SJSA1 (cell line): ENCODE results near the gene LRMDA. TPM values are rescaled to one million over a fixed set of nuclear protein-coding genes. Genes with fewer than 3 reads are reported as not detected.
A peak's percentile ranks its signal among the peaks of the same experiment; 100 is the strongest.
"Not testable (repeated sequence)": the region's sequence is repeated elsewhere in the genome, so short reads cannot be mapped to it uniquely, and the experiment has no call there.

Source experiments
- DNase-seq, 2 experiments: peaks; one replicate each; pipeline ENCODE4 v3.0.0-alpha.2; 2015 to 2020; ENCODE audit warnings: low spot score in 2 of 2, low read depth in 1 of 2
- H3K27ac ChIP-seq: fragments of 250-450 bp; sonication (Bioruptor Pico); 2 replicates; pipeline ENCODE4 v1.5.1; 2020; ENCODE audit warnings: mild to moderate bottlenecking, moderate library complexity
- H3K27me3 ChIP-seq: fragments of 250-450 bp; sonication (Bioruptor Pico); replicated peaks from 2 replicates; pipeline ENCODE4 v1.5.1; 2020; ENCODE audit warnings: mild to moderate bottlenecking, moderate library complexity
- H3K36me3 ChIP-seq: fragments of 250-450 bp; sonication (Bioruptor Pico); 2 replicates; pipeline ENCODE4 v1.5.1; 2020; ENCODE audit warnings: mild to moderate bottlenecking
- H3K4me1 ChIP-seq: fragments of 250-450 bp; sonication (Bioruptor Pico); replicated peaks from 2 replicates; pipeline ENCODE4 v1.6.1; 2021; ENCODE audit warnings: mild to moderate bottlenecking
- H3K4me3 ChIP-seq: fragments of 250-450 bp; sonication (Bioruptor Pico); 2 replicates; pipeline ENCODE4 v1.5.1; 2020; ENCODE audit warnings: mild to moderate bottlenecking
- H3K9me3 ChIP-seq: fragments of 250-450 bp; sonication (Bioruptor Pico); replicated peaks from 2 replicates; pipeline ENCODE4 v1.5.1; 2020; ENCODE audit warnings: mild to moderate bottlenecking
- total RNA-seq: library from RNA; depleted of rRNA; stranded (reverse); fragments of >200 nt; shearing (Covaris generic); gene quantifications from 2 replicates; pipeline ENCODE4 v1.2.3, GENCODE V29; 2014

The LRMDA gene
- total RNA-seq, 1 experiment from 2014 or later: not detected

DNA sequence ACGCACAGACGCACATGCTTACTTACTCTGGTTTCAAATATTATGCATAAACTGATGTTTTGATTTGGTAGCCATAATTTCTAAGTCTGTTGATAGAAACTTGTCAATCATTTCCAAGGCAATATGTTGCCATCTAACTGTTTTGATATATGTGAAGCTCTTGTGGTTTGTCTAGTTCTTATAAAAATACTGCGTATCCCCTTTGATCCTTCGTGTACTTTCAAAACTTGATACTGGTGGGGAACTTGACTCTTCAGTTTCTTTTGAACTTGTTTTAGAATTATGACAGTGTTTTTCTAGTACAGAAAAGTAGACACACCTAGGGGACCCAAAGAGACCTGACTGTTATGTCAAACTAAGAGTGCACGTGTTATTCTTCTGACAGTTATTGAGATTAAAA, 708.0 kb downstream of the LRMDA start:
- H3K27me3 ChIP-seq: no peaks in the 10 kb centered on the region
- H3K36me3 ChIP-seq: no peaks in the 10 kb centered on the region
- H3K27ac ChIP-seq: no peak overlapping the region
- no peak overlapping the region for H3K4me3 ChIP-seq
- DNase-seq: no peak
- no peaks in the 10 kb centered on the region for H3K9me3 ChIP-seq
- H3K4me1 ChIP-seq: no peaks in the 10 kb centered on the region

DNA sequence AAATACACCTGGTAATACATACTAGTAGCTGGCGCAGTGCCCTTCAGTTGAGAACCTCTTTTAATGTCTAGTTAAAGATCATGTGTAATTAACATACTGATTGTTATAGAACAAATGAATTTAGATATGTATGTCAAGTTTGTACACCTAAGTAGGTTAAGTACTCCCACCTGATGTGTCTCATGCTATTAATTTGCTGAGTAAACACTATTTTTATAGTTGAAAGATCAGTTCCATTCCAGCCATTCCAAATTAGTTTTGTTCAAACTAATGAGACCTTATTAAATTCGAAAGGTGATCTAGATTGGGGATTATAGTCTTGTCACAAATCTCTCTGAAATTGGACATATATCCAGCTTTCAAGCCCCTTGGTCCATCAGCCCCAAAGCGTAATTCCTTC, 710.0 kb downstream of the LRMDA start:
- Histone ChIP-seq H3K36me3 (no peaks in the 10 kb centered on the region), H3K4me1 (no peaks in the 10 kb centered on the region), H3K4me3 (no peak overlapping the region), H3K9me3 (no peaks in the 10 kb centered on the region), H3K27ac (no peak overlapping the region), H3K27me3 (no peaks in the 10 kb centered on the region)
- DNase-seq: no peak

DNA sequence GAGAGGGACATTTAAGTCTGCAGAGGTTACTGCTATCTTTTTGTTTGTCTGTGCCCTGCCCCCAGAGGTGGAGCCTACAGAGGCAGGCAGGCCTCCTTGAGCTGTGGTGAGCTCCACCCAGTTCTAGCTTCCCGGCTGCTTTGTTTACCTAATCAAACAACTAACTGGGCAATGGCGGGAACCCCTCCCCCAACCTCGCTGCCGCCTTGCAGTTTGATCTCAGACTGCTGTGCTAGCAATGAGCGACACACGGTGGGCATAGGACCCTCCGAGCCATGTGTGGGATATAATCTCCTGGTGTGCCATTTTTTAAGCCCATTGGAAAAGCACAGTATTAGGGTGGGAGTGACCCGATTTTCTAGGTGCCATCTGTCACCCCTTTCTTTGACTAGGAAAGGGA, 716.8 kb downstream of the LRMDA start:
- H3K4me1 ChIP-seq, DNase-seq, H3K27me3 ChIP-seq, H3K9me3 ChIP-seq, H3K4me3 ChIP-seq, H3K36me3 ChIP-seq, H3K27ac ChIP-seq: not testable (repeated sequence)

DNA sequence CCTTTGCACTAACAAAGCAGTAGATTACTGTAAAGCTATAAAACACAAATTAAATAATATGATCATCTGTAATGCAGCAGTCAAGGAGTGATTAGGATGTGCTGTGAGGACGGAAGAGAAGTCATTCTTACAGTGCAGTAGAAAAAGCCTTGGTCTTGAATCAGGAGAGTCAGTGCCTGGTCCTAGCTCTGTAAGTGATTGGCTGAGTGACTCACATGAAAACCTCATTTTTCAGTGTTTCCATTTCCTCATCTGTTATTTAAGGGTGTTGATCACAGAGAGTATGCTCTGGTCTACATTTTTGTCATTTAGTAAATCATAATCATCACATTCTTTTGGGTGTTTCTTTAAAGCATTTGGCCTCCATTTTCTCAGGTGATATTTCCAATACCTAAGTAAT, 717.8 kb downstream of the LRMDA start:
- Histone ChIP-seq H3K27me3 (no peaks in the 10 kb centered on the region), H3K4me3 (no peak overlapping the region), H3K27ac (no peak overlapping the region), H3K36me3 (no peaks in the 10 kb centered on the region), H3K9me3 (no peaks in the 10 kb centered on the region), H3K4me1 (no peaks in the 10 kb centered on the region)
- DNase-seq: no peak

DNA sequence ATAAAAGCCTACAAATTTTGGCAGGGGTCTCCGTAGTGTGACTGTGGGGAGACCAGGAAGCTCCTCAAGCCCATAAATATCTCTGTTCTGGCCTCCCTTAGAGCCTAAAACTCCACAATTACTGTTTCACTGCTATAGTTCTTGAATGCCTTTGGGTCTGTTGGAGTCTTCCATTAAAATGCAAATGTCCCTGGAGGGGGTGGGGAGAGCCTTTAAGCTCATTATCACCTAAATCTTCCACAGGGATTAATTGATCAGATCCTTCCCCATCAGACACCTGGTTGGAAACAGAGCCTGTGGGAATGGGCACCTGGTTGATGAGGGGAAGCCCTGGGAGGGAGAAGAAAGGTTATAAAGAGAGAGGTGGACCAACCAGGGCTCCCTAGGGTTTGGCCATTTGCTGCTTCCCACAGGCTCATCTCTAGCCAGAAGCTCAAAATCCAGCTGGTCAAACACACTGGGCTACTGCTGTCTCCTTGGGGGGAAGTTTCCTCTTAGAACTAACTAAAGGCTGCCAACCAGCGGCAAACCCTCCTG, 718.2 kb downstream of the LRMDA start:
- no peak overlapping the region for H3K4me3 ChIP-seq
- no peaks in the 10 kb centered on the region for H3K36me3 ChIP-seq
- H3K4me1 ChIP-seq: no peaks in the 10 kb centered on the region
- no peak overlapping the region for H3K27ac ChIP-seq
- no peaks in the 10 kb centered on the region for H3K27me3 ChIP-seq
- no peak for DNase-seq
- H3K9me3 ChIP-seq: no peaks in the 10 kb centered on the region

DNA sequence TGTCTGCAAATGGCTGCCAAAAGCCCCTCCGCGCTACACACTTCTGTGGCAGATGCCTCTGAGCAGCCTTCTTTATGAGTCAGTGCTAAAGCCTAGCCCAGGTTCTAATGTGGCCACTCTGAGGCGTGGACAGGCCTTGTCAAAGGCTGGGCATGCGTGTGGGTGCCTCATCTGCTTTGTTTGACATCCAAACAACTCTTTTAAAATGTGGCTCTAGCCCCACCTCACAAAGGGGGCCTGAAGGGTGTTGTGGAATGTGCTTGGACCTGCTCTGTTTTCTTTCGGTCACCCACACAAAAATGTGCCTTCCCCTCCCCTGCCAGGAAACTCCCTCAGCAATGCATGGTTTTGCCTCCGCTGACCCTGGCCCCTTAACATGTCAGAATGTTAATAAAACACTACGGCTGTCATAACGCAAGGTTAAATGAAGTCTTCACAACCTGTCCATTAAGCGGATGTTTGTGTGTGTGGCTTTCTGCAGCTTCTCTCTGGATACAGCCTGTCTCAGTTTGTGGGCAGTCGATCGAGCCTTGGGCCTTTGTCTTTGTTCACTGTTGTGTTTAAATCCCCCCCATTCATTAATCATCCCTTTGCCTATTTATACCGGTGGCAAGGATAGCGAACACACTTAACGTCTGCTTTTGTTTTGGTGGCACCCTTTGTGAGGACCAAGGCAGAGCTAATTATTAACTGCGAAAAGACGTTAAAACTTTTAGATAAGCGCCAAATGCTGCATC, 718.9 kb downstream of the LRMDA start:
- no peaks in the 10 kb centered on the region for H3K27me3 ChIP-seq
- no peaks in the 10 kb centered on the region for H3K4me1 ChIP-seq
- H3K36me3 ChIP-seq: no peaks in the 10 kb centered on the region
- no peak overlapping the region for H3K27ac ChIP-seq
- no peak overlapping the region for H3K4me3 ChIP-seq
- H3K9me3 ChIP-seq: no peaks in the 10 kb centered on the region
- peak in 1 of 2 experiments; percentile 1 for DNase-seq

DNA sequence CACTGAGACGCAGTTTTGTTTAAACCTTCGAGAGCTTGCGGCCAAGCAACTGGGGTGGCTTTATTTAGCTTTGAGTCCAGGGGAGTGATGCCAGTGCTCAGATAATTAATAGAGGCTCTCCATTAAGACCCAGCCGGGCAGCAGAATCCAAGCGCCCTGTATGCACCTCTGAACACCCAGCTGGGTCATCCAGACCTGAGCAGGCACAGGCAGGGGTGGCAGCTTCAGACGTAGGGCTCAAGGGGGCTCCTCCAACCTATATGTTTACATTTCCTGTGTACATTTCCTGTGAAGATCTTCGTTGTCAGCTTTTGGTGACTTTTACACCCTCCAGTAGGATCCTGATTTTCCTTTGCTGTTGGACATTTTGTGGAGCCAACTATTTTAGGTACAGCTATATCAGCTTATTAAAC, 719.5 kb downstream of the LRMDA start:
- no peaks in the 10 kb centered on the region for H3K4me1 ChIP-seq
- no peak for DNase-seq
- H3K9me3 ChIP-seq: no peaks in the 10 kb centered on the region
- no peak overlapping the region for H3K27ac ChIP-seq
- H3K27me3 ChIP-seq: no peaks in the 10 kb centered on the region
- no peak overlapping the region for H3K4me3 ChIP-seq
- H3K36me3 ChIP-seq: no peaks in the 10 kb centered on the region

DNA sequence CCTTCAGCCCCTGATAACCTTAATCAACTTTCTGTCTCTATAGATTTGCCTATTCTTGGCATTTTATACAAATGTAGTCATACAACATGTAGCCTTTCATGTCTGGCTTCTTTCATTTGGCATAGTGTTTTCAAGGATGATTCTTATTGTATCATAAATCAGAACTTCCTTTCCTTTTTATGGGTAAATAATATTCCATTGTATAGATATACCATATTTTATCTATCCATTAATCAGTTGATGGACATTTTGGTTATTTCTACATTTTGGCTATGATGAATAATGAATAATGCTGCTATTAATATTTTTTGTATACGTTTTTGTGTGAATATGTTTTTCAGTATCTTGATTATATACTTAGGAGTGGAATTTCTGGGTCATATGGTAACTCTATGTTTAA, 720.8 kb downstream of the LRMDA start:
- no peak overlapping the region for H3K27ac ChIP-seq
- no peaks in the 10 kb centered on the region for H3K27me3 ChIP-seq
- H3K4me3 ChIP-seq: no peak overlapping the region
- H3K9me3 ChIP-seq: no peaks in the 10 kb centered on the region
- no peak for DNase-seq
- no peaks in the 10 kb centered on the region for H3K36me3 ChIP-seq
- H3K4me1 ChIP-seq: no peaks in the 10 kb centered on the region

DNA sequence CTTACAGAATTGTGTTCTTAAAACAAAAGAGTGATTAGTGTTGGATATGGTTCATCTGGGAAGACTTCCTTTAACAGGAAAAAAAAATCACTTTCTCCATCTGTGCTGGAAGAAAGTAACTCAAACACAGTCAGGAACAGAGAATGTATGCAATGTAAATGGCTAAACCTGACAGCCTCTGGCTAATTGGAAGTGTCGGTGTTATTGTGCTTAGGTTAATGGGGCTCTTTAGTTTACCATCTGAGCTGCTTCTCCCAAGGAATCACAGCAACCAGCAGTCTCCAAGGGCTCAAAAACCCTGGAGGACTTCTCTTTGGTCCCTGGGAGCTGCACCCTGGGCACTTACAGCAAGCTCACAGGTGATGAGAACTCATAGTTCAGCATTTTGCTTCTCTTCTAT, 724.5 kb downstream of the LRMDA start:
- Histone ChIP-seq H3K27me3 (no peaks in the 10 kb centered on the region), H3K36me3 (no peaks in the 10 kb centered on the region), H3K9me3 (no peaks in the 10 kb centered on the region), H3K4me3 (no peak overlapping the region), H3K4me1 (no peaks in the 10 kb centered on the region), H3K27ac (no peak overlapping the region)
- DNase-seq: no peak

DNA sequence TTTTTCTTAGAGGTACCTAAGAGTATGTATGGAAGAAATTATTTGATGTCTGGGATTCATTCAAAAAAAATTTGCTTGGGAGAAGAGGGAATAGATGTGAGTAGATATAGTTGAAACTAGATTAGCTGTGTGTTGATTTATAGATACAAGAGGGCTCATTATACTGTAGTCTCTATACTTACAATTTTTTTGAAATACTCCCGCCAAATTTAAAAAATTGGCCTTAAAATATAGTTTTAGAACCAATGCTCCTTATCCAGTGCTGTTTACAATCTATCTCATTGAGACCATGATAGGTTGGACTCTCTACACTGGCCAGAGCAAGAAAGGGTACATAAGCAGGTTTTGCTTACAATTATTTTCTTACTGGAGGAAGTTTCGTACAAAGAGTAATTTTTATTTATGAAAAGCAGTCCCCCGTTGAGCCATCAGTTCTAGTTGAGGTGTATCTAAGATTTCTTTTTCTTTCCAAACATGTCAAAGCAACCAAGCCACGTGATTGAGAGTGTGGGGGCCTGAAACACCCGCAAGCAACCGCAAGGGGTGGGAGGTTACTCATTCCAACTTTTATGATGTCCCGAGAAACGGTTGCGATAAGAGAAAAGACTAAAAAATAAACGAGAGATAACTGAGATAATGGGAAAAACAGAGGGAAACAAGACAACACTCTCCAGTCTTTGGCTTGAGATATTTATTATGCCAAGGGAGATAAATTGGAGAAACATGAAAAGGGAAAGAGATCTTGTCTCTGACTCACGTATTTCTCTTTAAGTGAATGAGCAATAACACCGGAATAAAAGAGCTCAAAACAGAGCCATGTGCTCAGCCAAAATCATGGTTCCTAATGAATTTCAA, 729.2 kb downstream of the LRMDA start:
- Histone ChIP-seq H3K9me3 (no peaks in the 10 kb centered on the region), H3K4me3 (no peak overlapping the region), H3K27ac (no peak overlapping the region), H3K27me3 (no peaks in the 10 kb centered on the region), H3K4me1 (no peaks in the 10 kb centered on the region), H3K36me3 (no peaks in the 10 kb centered on the region)
- no peak for DNase-seq

DNA sequence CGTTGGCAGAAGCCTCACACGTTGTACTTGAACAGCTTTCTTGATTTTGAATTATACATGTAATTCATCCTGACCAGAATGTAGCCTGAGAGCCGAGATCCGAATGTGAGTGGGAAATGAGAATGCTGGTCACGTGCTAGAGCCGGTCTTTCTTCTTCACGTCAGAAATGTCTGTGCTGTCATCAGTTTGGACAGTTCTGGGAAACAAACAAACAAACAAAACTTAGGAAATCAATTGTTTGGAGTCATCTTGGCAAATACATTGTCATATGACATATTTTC, 729.8 kb downstream of the LRMDA start:
- no peaks in the 10 kb centered on the region for H3K9me3 ChIP-seq
- H3K4me1 ChIP-seq: no peaks in the 10 kb centered on the region
- H3K27ac ChIP-seq: no peak overlapping the region
- no peaks in the 10 kb centered on the region for H3K27me3 ChIP-seq
- H3K4me3 ChIP-seq: no peak overlapping the region
- DNase-seq: no peak
- H3K36me3 ChIP-seq: no peaks in the 10 kb centered on the region

DNA sequence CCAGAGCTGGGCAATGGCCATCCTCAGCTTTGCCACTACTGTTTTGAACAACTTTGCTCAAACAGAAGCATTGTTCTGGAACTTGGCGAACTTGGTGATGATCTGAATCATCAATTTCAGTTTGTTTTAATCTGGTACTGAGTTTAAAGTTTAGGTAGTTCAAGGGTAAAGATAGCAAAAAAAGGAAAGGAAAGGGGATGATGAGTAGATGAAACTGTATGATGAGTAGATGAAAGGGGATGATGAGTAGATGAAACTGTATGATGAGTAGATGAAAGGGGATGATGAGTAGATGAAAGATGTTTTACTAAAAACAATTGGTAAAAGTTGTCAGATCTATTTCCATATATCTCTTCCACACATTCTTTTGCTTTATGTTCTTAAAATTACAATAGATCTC, 737.0 kb downstream of the LRMDA start:
- no peak overlapping the region for H3K27ac ChIP-seq
- DNase-seq: no peak
- H3K4me3 ChIP-seq: no peak overlapping the region
- H3K4me1 ChIP-seq: no peaks in the 10 kb centered on the region
- no peaks in the 10 kb centered on the region for H3K36me3 ChIP-seq
- 0 out of 2 replicates have a peak, but pooled peaks cover 5% of the 10 kb centered on the region for H3K9me3 ChIP-seq
- H3K27me3 ChIP-seq: no peaks in the 10 kb centered on the region

DNA sequence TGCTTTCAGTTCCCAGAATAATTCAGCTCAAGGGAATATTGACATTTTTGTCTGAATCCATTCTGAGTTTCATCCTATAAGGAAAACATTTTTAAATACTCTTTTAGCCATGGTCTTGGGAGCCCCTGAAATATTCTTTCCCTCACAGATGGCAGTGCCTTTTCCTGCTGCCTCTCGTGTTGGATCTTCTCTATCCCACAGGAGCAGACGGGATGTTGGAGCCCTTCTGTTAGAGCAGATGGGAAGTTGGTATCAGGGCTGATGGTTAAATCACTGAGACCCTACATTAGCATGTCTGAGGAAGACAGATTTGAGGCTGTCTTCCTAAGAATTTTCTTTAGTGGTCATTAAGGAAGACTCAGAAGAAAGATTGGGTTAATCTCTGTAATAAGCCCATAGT, 737.8 kb downstream of the LRMDA start:
- no peaks in the 10 kb centered on the region for H3K27me3 ChIP-seq
- no peak overlapping the region for H3K27ac ChIP-seq
- 0 out of 2 replicates have a peak, but pooled peaks cover 5% of the 10 kb centered on the region for H3K9me3 ChIP-seq
- no peak overlapping the region for H3K4me3 ChIP-seq
- no peaks in the 10 kb centered on the region for H3K4me1 ChIP-seq
- no peaks in the 10 kb centered on the region for H3K36me3 ChIP-seq
- no peak for DNase-seq

DNA sequence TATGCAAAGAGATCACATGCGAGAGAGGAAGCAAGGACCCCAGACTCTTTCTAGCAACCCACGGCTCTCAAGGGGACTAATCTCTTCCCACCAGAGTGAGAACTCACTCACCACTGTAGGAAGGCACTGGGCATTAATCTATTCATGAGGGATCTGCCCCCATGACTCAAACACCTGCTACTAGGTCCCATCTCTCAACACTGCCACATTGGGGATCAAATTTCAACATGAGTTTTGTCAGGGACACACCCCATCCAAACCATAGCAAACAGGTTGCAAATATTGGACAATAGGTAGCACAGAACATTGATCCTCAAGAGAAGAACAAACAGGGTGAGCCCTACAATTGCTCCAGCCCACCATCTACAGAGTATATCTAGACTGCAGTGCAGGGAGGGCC, 740.6 kb downstream of the LRMDA start:
- H3K4me3 ChIP-seq: no peak overlapping the region
- no peak for DNase-seq
- H3K36me3 ChIP-seq: no peaks in the 10 kb centered on the region
- no peak overlapping the region for H3K27ac ChIP-seq
- no peaks in the 10 kb centered on the region for H3K4me1 ChIP-seq
- H3K27me3 ChIP-seq: no peaks in the 10 kb centered on the region
- 0 out of 2 replicates have a peak, but pooled peaks cover 5% of the 10 kb centered on the region for H3K9me3 ChIP-seq
